Trophoblast cell (in vitro differentiated cells and primary cell): ENCODE measurements around the gene ZFP62.
A peak's percentile ranks its signal among the peaks of the same experiment; 100 is the strongest.

Experiments used
- DNase-seq, 2 donors: peaks; one replicate each; pipeline ENCODE4 v3.0.0-alpha.2; 2016
- H2AFZ ChIP-seq: 2 replicates; pipeline ENCODE4 v1.6.1; 2013; ENCODE audit warnings: low read length, moderate library complexity, mild to moderate bottlenecking; ENCODE audit not compliant: insufficient read depth, poor library complexity
- H2AK5ac ChIP-seq: 2 replicates; pipeline ENCODE4 v1.6.1; 2013; ENCODE audit warnings: mild to moderate bottlenecking, low read length
- H2BK120ac ChIP-seq: 2 replicates; pipeline ENCODE4 v1.6.1; 2013; ENCODE audit warnings: low read length, mild to moderate bottlenecking, moderate library complexity; ENCODE audit not compliant: insufficient read depth, poor library complexity
- H2BK12ac ChIP-seq: 2 replicates; pipeline ENCODE4 v1.6.1; 2013; ENCODE audit warnings: mild to moderate bottlenecking, low read length, moderate library complexity
- H2BK5ac ChIP-seq: 2 replicates; pipeline ENCODE4 v1.6.1; 2013; ENCODE audit warnings: low read length, low read depth, moderate library complexity, mild to moderate bottlenecking; ENCODE audit not compliant: poor library complexity
- H3K14ac ChIP-seq: 2 replicates; pipeline ENCODE4 v1.6.1; 2013; ENCODE audit warnings: mild to moderate bottlenecking, low read length
- H3K18ac ChIP-seq: 2 replicates; pipeline ENCODE4 v1.6.1; 2013; ENCODE audit warnings: mild to moderate bottlenecking, low read length
- H3K23ac ChIP-seq: 2 replicates; pipeline ENCODE4 v1.6.1; 2013; ENCODE audit warnings: low read length
- H3K27ac ChIP-seq: 2 replicates; pipeline ENCODE4 v1.5.1; 2013; ENCODE audit warnings: low read depth, mild to moderate bottlenecking, inconsistent platforms, low read length, moderate library complexity
- H3K27me3 ChIP-seq: 2 replicates; pipeline ENCODE4 v1.6.1; 2013; ENCODE audit warnings: inconsistent platforms, mild to moderate bottlenecking, low read length, moderate library complexity; ENCODE audit not compliant: insufficient read depth
- H3K36me3 ChIP-seq, 2 experiments: 1 replicate in 1 of 2; 2 replicates in 1 of 2; pipeline ENCODE4 v1.6.1; 2013; ENCODE audit warnings: low read length in 2 of 2, mild to moderate bottlenecking in 2 of 2, moderate library complexity in 1 of 2; ENCODE audit not compliant: insufficient read depth in 2 of 2, control insufficient read depth in 1 of 2
- H3K4ac ChIP-seq: 2 replicates; pipeline ENCODE4 v1.6.1; 2013; ENCODE audit warnings: low read depth, mild to moderate bottlenecking, low read length, moderate library complexity
- H3K4me1 ChIP-seq, 2 experiments: 1 replicate in 1 of 2; 2 replicates in 1 of 2; pipeline ENCODE4 v1.6.1; 2013; ENCODE audit warnings: low read length in 2 of 2, mild to moderate bottlenecking in 2 of 2, moderate library complexity in 1 of 2; ENCODE audit not compliant: insufficient read depth in 2 of 2, control insufficient read depth in 1 of 2
- H3K4me2 ChIP-seq: 2 replicates; pipeline ENCODE4 v1.6.1; 2013; ENCODE audit warnings: inconsistent platforms, mild to moderate bottlenecking, low read length, moderate library complexity
- H3K4me3 ChIP-seq: 2 replicates; pipeline ENCODE4 v1.5.1; 2013; ENCODE audit warnings: mild to moderate bottlenecking, low read depth, low read length, inconsistent platforms
- H3K79me1 ChIP-seq: one replicate; pipeline ENCODE4 v1.6.1; 2013; ENCODE audit warnings: low read length
- H3K79me2 ChIP-seq: 2 replicates; pipeline ENCODE4 v1.6.1; 2013; ENCODE audit warnings: low read length, mild to moderate bottlenecking; ENCODE audit not compliant: control insufficient read depth, insufficient read depth, poor library complexity
- H3K9ac ChIP-seq: 2 replicates; pipeline ENCODE4 v1.6.1; 2013; ENCODE audit warnings: mild to moderate bottlenecking, low read length
- H3K9me3 ChIP-seq: 2 replicates; pipeline ENCODE4 v1.6.1; 2013; ENCODE audit warnings: low read depth, mild to moderate bottlenecking, control low read depth, inconsistent platforms, low read length; ENCODE audit not compliant: insufficient read depth
- H4K12ac ChIP-seq: 2 replicates; pipeline ENCODE4 v1.6.1; 2013; ENCODE audit warnings: low read depth, mild to moderate bottlenecking, low read length, moderate library complexity
- H4K8ac ChIP-seq: 2 replicates; pipeline ENCODE4 v1.6.1; 2013; ENCODE audit warnings: low read depth, mild to moderate bottlenecking, low read length, moderate library complexity
- H4K91ac ChIP-seq: one replicate; pipeline ENCODE4 v1.6.1; 2013; ENCODE audit warnings: low read depth, mild to moderate bottlenecking, low read length, moderate library complexity
- WGBS: extraction: QIAGEN DNeasy Blood & Tissue Kit; methylation state at CpG from one replicate; pipeline ENCODE4 v1.1.7; 2013; ENCODE audit warnings: missing lambda C conversion rate; ENCODE audit not compliant: insufficient read length, insufficient coverage; ENCODE audit errors: extremely low coverage; 5-methylcytosine and 5-hydroxymethylcytosine counted together

ZFP62 gene

DNA sequence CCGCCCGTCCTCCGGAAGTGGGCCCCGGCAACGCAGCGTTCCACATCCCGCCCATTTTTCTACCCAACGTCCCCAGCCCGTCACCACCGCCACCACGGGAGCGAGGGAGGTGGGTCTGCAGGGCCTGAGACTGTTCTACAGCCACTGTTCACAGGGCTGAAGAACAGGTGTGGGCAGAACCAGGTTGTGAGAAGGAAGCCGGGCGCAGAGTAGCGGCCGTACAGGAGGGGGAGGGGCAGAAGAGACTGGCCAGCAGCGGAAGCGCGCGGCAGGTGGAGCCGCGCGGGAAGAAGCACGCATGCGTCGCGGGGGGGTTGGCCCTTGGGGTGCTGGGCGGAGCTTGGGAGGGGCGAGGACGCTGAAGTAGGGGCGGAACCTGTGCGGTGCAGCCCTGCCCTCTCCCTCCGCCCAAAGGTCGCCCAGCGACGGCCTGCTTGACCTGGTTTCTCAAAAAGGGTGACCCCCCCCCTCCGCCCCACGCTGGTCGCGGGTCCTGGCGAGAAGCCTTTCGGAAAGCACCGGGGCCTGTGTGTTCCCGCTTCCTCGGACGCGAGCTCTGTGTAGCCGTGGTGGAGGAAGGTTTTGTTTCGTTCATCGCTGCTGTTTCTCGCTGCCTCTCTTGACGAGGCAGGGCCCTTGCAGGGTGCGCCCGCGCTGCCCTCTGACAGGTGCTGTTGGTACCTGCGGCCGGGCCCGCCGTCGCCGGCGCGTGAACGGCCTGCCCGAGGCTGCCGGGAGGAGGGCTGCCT is 50.7 kb downstream of the ZFP62 start:
- Histone ChIP-seq H4K12ac (peak overlapping the region; percentile 99), H3K9me3 (no peaks in the 10 kb centered on the region), H3K23ac (no peak overlapping the region), H3K79me2 (peaks cover 10% of the 10 kb centered on the region), H3K4me1 (peaks cover 12 to 24% of the 10 kb centered on the region in 2 experiments), H3K4ac (peak overlapping the region; percentile 93), H3K36me3 (peaks cover 0 to 7% of the 10 kb centered on the region in 2 experiments), H3K27me3 (no peaks in the 10 kb centered on the region), H3K9ac (peak overlapping the region; percentile 94), H3K4me2 (peak overlapping the region; percentile 69), H2AK5ac (peak overlapping the region; percentile 51), H2BK12ac (peak overlapping the region; percentile 37), H2AFZ (peak overlapping the region; percentile 95), H3K4me3 (peak overlapping the region; percentile 96), H4K91ac (peak overlapping the region; percentile 98), H3K79me1 (peaks cover 17% of the 10 kb centered on the region), H2BK5ac (peak overlapping the region; percentile 98), H3K14ac (peak overlapping the region; percentile 96), H2BK120ac (peak overlapping the region; percentile 88), H3K27ac (peak overlapping the region; percentile 99), H3K18ac (peak overlapping the region; percentile 100), H4K8ac (peak overlapping the region; percentile 99)
- WGBS, result no CpG with 5 or more reads among the region's 66 CpGs
- peak; percentile 96 to 97 for DNase-seq

DNA sequence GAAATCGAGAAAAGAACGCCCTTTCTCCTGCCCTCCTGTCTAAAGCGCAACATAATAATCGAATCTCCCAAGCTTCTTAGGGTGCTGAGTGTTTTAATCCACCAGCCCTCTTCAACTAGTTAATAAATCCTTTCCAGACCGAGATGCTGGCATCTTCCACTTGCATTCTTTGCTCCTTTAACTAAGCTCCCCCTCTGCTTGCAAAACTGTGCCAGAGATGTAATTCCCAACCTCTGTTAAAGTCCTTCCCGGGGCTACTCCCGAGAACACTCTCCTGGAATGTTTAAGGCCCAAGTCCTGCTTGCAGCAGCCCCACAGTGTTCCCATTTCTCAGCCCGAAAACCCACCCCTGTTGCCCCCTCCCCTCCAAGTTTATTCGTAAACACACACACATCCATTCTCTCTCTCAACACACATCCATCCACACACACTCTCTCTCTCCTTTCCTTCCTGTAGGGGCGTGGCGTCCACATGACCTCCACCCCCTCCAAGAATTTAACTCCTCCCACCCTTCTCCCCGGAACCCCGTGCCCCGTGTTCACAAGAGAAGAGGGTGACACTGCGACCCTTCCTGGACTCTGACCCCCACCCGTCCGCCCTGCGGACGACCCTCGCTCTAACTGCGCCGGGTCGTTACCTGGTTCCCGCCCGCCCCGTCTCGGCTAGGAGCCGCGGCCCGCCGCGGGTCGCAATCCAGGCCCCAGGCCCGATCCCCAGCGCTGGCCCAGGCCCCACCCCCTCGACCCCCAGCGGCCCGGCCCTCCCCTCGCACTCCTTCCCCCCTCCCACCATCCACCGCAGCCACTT is 51.5 kb downstream of the ZFP62 start:
- Histone ChIP-seq H3K14ac (peak overlapping the region; percentile 94), H2BK12ac (no peak overlapping the region), H3K27me3 (no peaks in the 10 kb centered on the region), H3K4me1 (peaks cover 12 to 24% of the 10 kb centered on the region in 2 experiments), H3K4me2 (peak overlapping the region; percentile 89), H3K27ac (peak overlapping the region; percentile 99), H2BK120ac (peak overlapping the region; percentile 88), H2AFZ (peak overlapping the region; percentile 92), H2BK5ac (peak overlapping the region; percentile 94), H3K18ac (peak overlapping the region; percentile 87), H4K8ac (peak overlapping the region; percentile 99), H3K9ac (peak overlapping the region; percentile 73), H3K79me2 (peaks cover 10% of the 10 kb centered on the region), H2AK5ac (no peak overlapping the region), H3K23ac (no peak overlapping the region), H3K79me1 (peaks cover 17% of the 10 kb centered on the region), H3K36me3 (peaks cover 0 to 7% of the 10 kb centered on the region in 2 experiments), H4K91ac (peak overlapping the region; percentile 91), H4K12ac (peak overlapping the region; percentile 93), H3K4me3 (peak overlapping the region; percentile 96), H3K4ac (peak overlapping the region; percentile 46), H3K9me3 (no peaks in the 10 kb centered on the region)
- WGBS, result no CpG with 5 or more reads among the region's 40 CpGs
- DNase-seq, result peak in 1 of 2 donors; percentile 72

DNA sequence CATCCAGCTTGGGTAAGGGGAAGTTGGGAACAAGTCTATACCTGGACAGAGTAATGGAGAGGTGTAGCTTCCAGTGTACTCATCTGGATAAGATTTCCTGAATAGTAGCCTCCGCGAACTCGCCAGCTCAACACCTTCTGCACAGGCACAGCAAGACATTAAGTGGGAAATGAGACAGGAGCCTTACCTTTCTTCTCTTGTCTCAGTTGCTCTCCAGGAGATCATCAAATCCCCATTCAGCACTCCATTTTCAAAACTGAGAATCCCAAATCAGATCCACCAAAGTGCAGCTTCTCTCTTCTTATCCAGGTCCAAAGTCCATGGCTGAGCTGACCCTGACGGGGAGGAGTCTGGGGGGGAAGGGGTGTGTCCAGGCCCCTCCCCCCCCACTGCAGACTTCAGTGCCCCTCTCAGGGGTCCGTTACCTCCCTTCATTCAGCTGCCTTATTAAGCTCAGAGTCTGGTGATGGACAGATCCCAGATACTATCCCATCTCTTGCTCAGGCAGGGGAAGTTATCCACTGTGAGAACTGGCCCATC is 52.5 kb downstream of the ZFP62 start:
- DNase-seq, result no peak
- no peaks in the 10 kb centered on the region for H3K9me3 ChIP-seq
- no peak overlapping the region for H3K4me3 ChIP-seq
- no peak overlapping the region for H3K23ac ChIP-seq
- H4K12ac ChIP-seq, result no peak overlapping the region
- H3K4me2 ChIP-seq, result no peak overlapping the region
- no peak overlapping the region for H2AFZ ChIP-seq
- peak overlapping the region; percentile 47 for H3K4ac ChIP-seq
- H2AK5ac ChIP-seq, result peak overlapping the region; percentile 38
- H3K79me2 ChIP-seq, result peaks cover 10% of the 10 kb centered on the region
- peaks cover 21% of the 10 kb centered on the region for H3K79me1 ChIP-seq
- H3K4me1 ChIP-seq, result peaks cover 17 to 29% of the 10 kb centered on the region in 2 experiments
- H2BK12ac ChIP-seq, result no peak overlapping the region
- no peak overlapping the region for H2BK5ac ChIP-seq
- no peak overlapping the region for H3K18ac ChIP-seq
- no peak overlapping the region for H4K91ac ChIP-seq
- H3K27ac ChIP-seq, result no peak overlapping the region
- no peak overlapping the region for H4K8ac ChIP-seq
- no CpG with 5 or more reads among the region's 5 CpGs for WGBS
- H3K36me3 ChIP-seq, result peaks cover 0 to 11% of the 10 kb centered on the region in 2 experiments
- H3K9ac ChIP-seq, result no peak overlapping the region
- H3K27me3 ChIP-seq, result no peaks in the 10 kb centered on the region
- no peak overlapping the region for H2BK120ac ChIP-seq
- no peak overlapping the region for H3K14ac ChIP-seq

DNA sequence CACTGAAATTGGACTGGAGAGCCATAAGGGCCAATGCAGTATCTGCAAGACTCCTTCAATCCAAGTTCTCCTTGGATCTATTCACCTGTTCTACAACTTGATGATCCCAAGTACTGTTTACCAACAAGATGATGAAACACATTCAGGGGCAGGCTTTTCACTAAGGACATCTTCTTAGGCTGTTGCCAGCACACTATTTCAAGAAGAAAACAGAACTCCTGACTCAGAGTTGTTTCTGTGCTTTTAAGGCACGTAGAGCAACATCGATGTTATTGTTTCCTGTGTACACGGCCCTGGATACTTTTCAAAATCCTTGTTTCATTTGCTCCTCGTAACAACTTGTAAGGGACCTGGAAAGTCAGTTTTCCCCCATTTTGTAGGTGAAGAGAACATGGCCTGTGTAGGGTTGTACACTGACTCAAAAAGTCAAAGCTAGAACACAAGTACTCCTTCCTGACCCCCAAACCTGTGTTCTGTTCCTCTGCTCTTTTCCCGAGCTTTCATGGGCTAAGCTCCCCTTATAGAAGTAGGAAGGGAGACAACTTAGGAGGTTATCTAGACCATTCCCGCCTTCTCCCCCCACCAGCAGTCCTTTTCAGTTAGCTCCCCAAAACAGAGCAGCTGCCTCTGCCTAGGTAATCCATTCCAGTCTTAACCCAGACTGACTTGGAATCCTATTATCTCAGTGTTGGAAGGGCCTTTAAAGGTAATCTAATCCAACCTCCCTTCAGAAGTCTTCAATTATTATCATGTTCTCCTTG is 53.2 kb downstream of the ZFP62 start:
- Histone ChIP-seq H4K8ac (no peak overlapping the region), H3K23ac (no peak overlapping the region), H2BK5ac (no peak overlapping the region), H2BK12ac (no peak overlapping the region), H2AFZ (no peak overlapping the region), H3K9me3 (no peaks in the 10 kb centered on the region), H3K4me1 (peaks cover 20 to 32% of the 10 kb centered on the region in 2 experiments), H3K14ac (no peak overlapping the region), H3K27ac (no peak overlapping the region), H2BK120ac (no peak overlapping the region), H4K91ac (no peak overlapping the region), H2AK5ac (no peak overlapping the region), H3K27me3 (no peaks in the 10 kb centered on the region), H4K12ac (no peak overlapping the region), H3K18ac (no peak overlapping the region), H3K4me2 (no peak overlapping the region), H3K79me2 (peaks cover 10% of the 10 kb centered on the region), H3K4ac (no peak overlapping the region), H3K79me1 (peaks cover 27% of the 10 kb centered on the region), H3K9ac (no peak overlapping the region), H3K36me3 (peaks cover 0 to 11% of the 10 kb centered on the region in 2 experiments), H3K4me3 (no peak overlapping the region)
- no CpG with 5 or more reads among the region's 6 CpGs for WGBS
- no peak for DNase-seq
